GM21737 (cell line): Measurements from ENCODE around the gene TLCD1.

Source experiments
- ATAC-seq: cut with Tn5 transposase; IDR thresholded peaks from one replicate; pipeline ENCODE4 v1.9.1; 2021; ENCODE audit warnings: mild to moderate bottlenecking, moderate library complexity; ENCODE audit not compliant: unreplicated experiment

Gene TLCD1

GRCh38 chr17:28726226-28726626 is at the start of gene TLCD1:
Gene TLCD1, minus strand, starts transcription at chr17:28726233. Its CDS starts 136 bp downstream, at chr17:28726097.
- no peak for ATAC-seq

- no peak for ATAC-seq
These were observed 48.2 kb upstream of the TLCD1 start for GRCh38 chr17:28774206-28774605.

- no peak for ATAC-seq
These were observed 47.7 kb upstream of the TLCD1 start for GRCh38 chr17:28773736-28774135.

- no peak for ATAC-seq
These were observed 39.0 kb upstream of the TLCD1 start for GRCh38 chr17:28765038-28765437.

- no peak for ATAC-seq
These were observed 37.8 kb upstream of the TLCD1 start for GRCh38 chr17:28763804-28764266.

- ATAC-seq, result no peak
These were observed 37.2 kb upstream of the TLCD1 start for GRCh38 chr17:28763137-28763799.

- no peak for ATAC-seq
These were observed 34.8 kb upstream of the TLCD1 start for GRCh38 chr17:28760601-28761562.

GRCh38 chr17:28759256-28759865 is 33.3 kb upstream of the TLCD1 start:
- ATAC-seq, result no peak

GRCh38 chr17:28758411-28759121 is 32.5 kb upstream of the TLCD1 start:
- ATAC-seq, result no peak

- ATAC-seq, result no peak
These were observed 30.2 kb upstream of the TLCD1 start for GRCh38 chr17:28756049-28756804.

- no peak for ATAC-seq
These were observed 29.5 kb upstream of the TLCD1 start for GRCh38 chr17:28755486-28755885.

- ATAC-seq, result no peak
These were observed 25.8 kb upstream of the TLCD1 start for GRCh38 chr17:28751600-28752366.

GRCh38 chr17:28750178-28751047 is 24.4 kb upstream of the TLCD1 start:
- peak; percentile 55 for ATAC-seq

GRCh38 chr17:28749516-28750177 is 23.6 kb upstream of the TLCD1 start:
- ATAC-seq, result no peak

- ATAC-seq, result no peak
These were observed 23.0 kb upstream of the TLCD1 start for GRCh38 chr17:28748852-28749515.

GRCh38 chr17:28747801-28748750 is 22.0 kb upstream of the TLCD1 start:
- no peak for ATAC-seq
